Endothelial cell of umbilical vein (primary cell): ENCODE measurements around the gene TMEM50B. TPM values are rescaled to one million over a fixed set of nuclear protein-coding genes. Genes with fewer than 3 reads are reported as not detected.

Experiments
- BruUV-seq: library from RNA; stranded (reverse); fragments of 400-500 nt; replicated peaks from 2 replicates; lab custom pipeline; 2021; lab: Mats Ljungman, UMichigan
- CTCF ChIA-PET: fragments of 300-600, 350-600 bp; sonication (Branson Sonifier 250); formaldehyde crosslinking; loops from one replicate; lab custom pipeline; 2021; ENCODE audit warnings: antibody characterized with exemption, inconsistent platforms; lab: Charles Lee
- POLR2A ChIA-PET: fragments of 300-600, 350-600 bp; sonication (Branson Sonifier 250); formaldehyde crosslinking; loops from one replicate; lab custom pipeline; 2021; ENCODE audit warnings: antibody characterized with exemption, inconsistent platforms; lab: Charles Lee
- DNase-seq: peaks from one replicate; pipeline ENCODE4 v3.0.0-alpha.2; 2011; ENCODE audit warnings: low read depth, low spot score
- FAIRE-seq: peaks from 2 replicates; lab custom pipeline; 2011; peaks lifted over from hg19 to GRCh38; lab: Jason Lieb, UNC
- H2AFZ ChIP-seq: 2 replicates; pipeline ENCODE4 v1.6.0; 2012; ENCODE audit warnings: low read depth, low read length, control low read depth, inconsistent platforms
- H3K27ac ChIP-seq: 2 replicates; pipeline ENCODE4 v1.5.1; 2011; ENCODE audit warnings: low read depth, mild to moderate bottlenecking, control low read depth, low read length, moderate library complexity; ENCODE audit not compliant: insufficient read depth
- H3K27me3 ChIP-seq, 2 experiments: 2 replicates each; pipeline versions ENCODE4 v1.6.0 to v1.6.1; 2011; ENCODE audit warnings: low read length in 2 of 2, mixed read lengths in 1 of 2; ENCODE audit not compliant: control insufficient read depth in 2 of 2, insufficient read depth in 2 of 2
- H3K36me3 ChIP-seq, 2 experiments: 2 replicates in 1 of 2; 3 replicates in 1 of 2; pipeline ENCODE4 v1.5.1; 2011; ENCODE audit warnings: low read length in 2 of 2, mild to moderate bottlenecking in 1 of 2, moderate library complexity in 1 of 2; ENCODE audit not compliant: control insufficient read depth in 2 of 2, insufficient read depth in 2 of 2; ENCODE audit errors: extremely low read depth in 1 of 2
- H3K4me1 ChIP-seq: 3 replicates; pipeline ENCODE4 v1.5.1; 2011; ENCODE audit warnings: mild to moderate bottlenecking, low read length; ENCODE audit not compliant: control insufficient read depth, insufficient read depth; ENCODE audit errors: extremely low read depth
- H3K4me2 ChIP-seq: 2 replicates; pipeline ENCODE4 v1.6.1; 2011; ENCODE audit warnings: low read length, control low read depth, mixed read lengths; ENCODE audit not compliant: insufficient read depth
- H3K4me3 ChIP-seq, 3 experiments: fragments of 200-600 bp in 1 of 3; sonication (generic), shearing (Covaris generic) in 1 of 3; replicated peaks in 1 of 3; 2 replicates each; pipeline ENCODE4 v1.5.1; 2011 to 2016; ENCODE audit warnings: control low read depth in 3 of 3, low read length in 3 of 3, mild to moderate bottlenecking in 2 of 3, inconsistent platforms in 1 of 3, low read depth in 1 of 3, moderate library complexity in 1 of 3; ENCODE audit not compliant: insufficient read depth in 1 of 3
- H3K79me2 ChIP-seq: 2 replicates; pipeline ENCODE4 v1.6.0; 2012; ENCODE audit warnings: low read length, inconsistent platforms; ENCODE audit not compliant: control insufficient read depth, insufficient read depth
- H3K9ac ChIP-seq: replicated peaks from 2 replicates; pipeline ENCODE3; 2011; ENCODE audit warnings: low read length, control low read depth; ENCODE audit not compliant: insufficient read depth; ENCODE audit errors: extremely low read depth
- H3K9me1 ChIP-seq: replicated peaks from 3 replicates; pipeline ENCODE4 v1.6.0; 2011; ENCODE audit warnings: mild to moderate bottlenecking, low read length; ENCODE audit not compliant: control insufficient read depth, insufficient read depth; ENCODE audit errors: extremely low read depth
- H3K9me3 ChIP-seq: replicated peaks from 2 replicates; pipeline ENCODE4 v1.5.1; 2012; ENCODE audit warnings: low read length, inconsistent platforms; ENCODE audit not compliant: control insufficient read depth, insufficient read depth
- H4K20me1 ChIP-seq: replicated peaks from 2 replicates; pipeline ENCODE3; 2011; ENCODE audit warnings: mild to moderate bottlenecking, low read length; ENCODE audit not compliant: control insufficient read depth, insufficient read depth; ENCODE audit errors: extremely low read depth
- EZH2 ChIP-seq: IDR thresholded peaks from 2 replicates; pipeline ENCODE4 v1.6.1; 2012; ENCODE audit warnings: borderline replicate concordance, low read depth, mild to moderate bottlenecking, moderate library complexity, low read length, inconsistent platforms; ENCODE audit not compliant: severe bottlenecking
- FOS ChIP-seq: IDR thresholded peaks from 2 replicates; pipeline ENCODE4 v1.6.1; 2011; ENCODE audit warnings: mild to moderate bottlenecking, low read length, moderate library complexity, borderline replicate concordance; ENCODE audit not compliant: insufficient read depth
- GATA2 ChIP-seq: IDR thresholded peaks from 2 replicates; pipeline ENCODE4 v1.7.0; 2011; ENCODE audit warnings: low read depth, mild to moderate bottlenecking, moderate library complexity, mixed read lengths, low read length; ENCODE audit not compliant: insufficient read length, insufficient read depth
- JUN ChIP-seq: IDR thresholded peaks from 2 replicates; pipeline ENCODE4 v1.6.1; 2011; ENCODE audit warnings: borderline replicate concordance, low read depth; ENCODE audit not compliant: insufficient read length, insufficient read depth
- MYC ChIP-seq: IDR thresholded peaks from one replicate; pipeline ENCODE4 v1.6.1; 2011; ENCODE audit warnings: mild to moderate bottlenecking, low read depth, low read length
- POLR2A ChIP-seq: IDR thresholded peaks from 2 replicates; pipeline ENCODE4 v1.6.1; 2012; ENCODE audit warnings: low read depth, mild to moderate bottlenecking, control low read depth, low read length
- POLR2AphosphoS5 ChIP-seq: IDR thresholded peaks from 2 replicates; pipeline ENCODE4 v1.6.1; 2012; ENCODE audit warnings: low read depth, mild to moderate bottlenecking, control low read depth, low read length, moderate library complexity; ENCODE audit not compliant: insufficient read depth
- dilution Hi-C: fragments of 300-500 bp; cut with MboI; formaldehyde crosslinking; loops from one replicate; pipeline ENCODE4 v1.15.0; 2019; ENCODE audit warnings: low sequenced_read_pairs; ENCODE audit not compliant: extremely low pct_ligation_motif_present
- intact Hi-C: fragments of 100-400 bp; cut with micrococcal nuclease; formaldehyde crosslinking; loops from one replicate; pipeline ENCODE4 v1.10.0; 2022
- polyA plus RNA-seq, 4 experiments: library from polyadenylated mRNA; depleted of rRNA in 3 of 4; stranded (reverse) in 3 of 4; unstranded in 1 of 4; fragments of >200 nt; gene quantifications; 2 replicates each; pipeline versions ENCODE4 v1.2.1 to v1.2.3, GENCODE V29; 2011 to 2012; ENCODE audit warnings: missing spikeins in 1 of 4
- total RNA-seq: library from RNA; stranded (reverse); gene quantifications from 2 replicates; pipeline ENCODE4 v1.2.3, GENCODE V29; 2021
- TF ChIP-seq, protein P1 (sequence below): IDR thresholded peaks from 2 replicates; pipeline ENCODE4 v1.6.1; 2011; ENCODE audit not compliant: insufficient read depth, insufficient read length
- TF ChIP-seq, protein P2 (sequence below), 2 donors: IDR thresholded peaks; 1 replicate in 1 of 2; 2 replicates in 1 of 2; pipeline ENCODE4 v1.5.1; 2011; ENCODE audit warnings: low read length in 2 of 2, mild to moderate bottlenecking in 2 of 2, moderate library complexity in 2 of 2, control low read depth in 1 of 2, inconsistent platforms in 1 of 2, low read depth in 1 of 2; ENCODE audit not compliant: insufficient read depth in 1 of 2; ENCODE audit errors: extremely low read depth in 1 of 2

Gene TMEM50B
- total and polyA plus RNA-seq, 2 donors (not counting 3 experiments of a cell fraction or from before 2014, with no cell fraction given), result 25.1 to 29.3 TPM

DNA sequence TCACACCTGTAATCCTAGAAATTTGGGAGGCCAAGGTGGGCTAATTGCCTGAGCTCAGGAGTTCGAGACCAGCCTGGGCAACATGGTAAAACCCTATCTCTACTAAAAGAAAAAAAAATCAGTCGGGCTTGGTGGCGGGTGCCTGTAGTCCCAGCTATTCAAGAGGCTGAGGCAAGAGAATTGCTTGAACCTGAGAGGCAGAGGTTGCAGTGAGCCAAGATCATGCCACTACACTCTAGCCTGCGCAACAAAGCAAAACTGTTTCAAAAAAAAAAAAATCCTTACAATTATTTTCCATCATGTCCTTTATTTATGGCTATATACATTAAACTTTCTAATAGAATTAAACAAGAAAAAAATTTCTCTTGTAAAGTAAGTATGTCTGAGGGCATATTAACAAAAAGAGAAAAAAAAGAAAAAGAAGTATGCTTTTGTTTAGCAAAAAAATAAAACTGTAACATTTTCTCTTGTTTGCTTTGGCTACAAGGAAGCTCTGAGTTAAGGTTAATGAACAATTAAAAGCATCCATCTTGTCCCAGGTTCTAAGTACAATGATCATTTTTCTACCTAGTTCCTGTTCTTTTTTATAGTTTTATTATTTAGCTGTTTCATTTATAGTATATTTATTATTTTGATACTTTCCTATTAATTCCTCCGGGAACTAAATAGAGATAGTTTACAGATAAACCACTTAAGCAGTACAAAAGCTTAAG is 18.1 kb downstream of the TMEM50B start:
- no peak for FAIRE-seq
- Histone ChIP-seq H3K9me3 (no peaks in the 10 kb centered on the region), H3K27me3 (no peaks in the 10 kb centered on the region), H3K9me1 (no peaks in the 10 kb centered on the region), H3K4me2 (no peak overlapping the region), H3K4me3 (no peak overlapping the region), H3K9ac (no peak overlapping the region), H3K79me2 (no peaks in the 10 kb centered on the region), H2AFZ (no peak overlapping the region), H3K4me1 (no peaks in the 10 kb centered on the region), H3K27ac (no peak overlapping the region), H4K20me1 (no peaks in the 10 kb centered on the region), H3K36me3 (peaks cover 0 to 2% of the 10 kb centered on the region in 2 experiments)
- no peak for DNase-seq
- intact Hi-C loops (no loop called here), dilution Hi-C loops (no loop called here)
- TF ChIP-seq MYC (no peak), JUN (no peak), FOS (no peak), POLR2AphosphoS5 (no peak), GATA2 (no peak), POLR2A (no peak), EZH2 (no peak)
- TF ChIP-seq, protein P1, sequence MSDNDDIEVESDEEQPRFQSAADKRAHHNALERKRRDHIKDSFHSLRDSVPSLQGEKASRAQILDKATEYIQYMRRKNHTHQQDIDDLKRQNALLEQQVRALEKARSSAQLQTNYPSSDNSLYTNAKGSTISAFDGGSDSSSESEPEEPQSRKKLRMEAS, result no peak
- TF ChIP-seq, protein P2, sequence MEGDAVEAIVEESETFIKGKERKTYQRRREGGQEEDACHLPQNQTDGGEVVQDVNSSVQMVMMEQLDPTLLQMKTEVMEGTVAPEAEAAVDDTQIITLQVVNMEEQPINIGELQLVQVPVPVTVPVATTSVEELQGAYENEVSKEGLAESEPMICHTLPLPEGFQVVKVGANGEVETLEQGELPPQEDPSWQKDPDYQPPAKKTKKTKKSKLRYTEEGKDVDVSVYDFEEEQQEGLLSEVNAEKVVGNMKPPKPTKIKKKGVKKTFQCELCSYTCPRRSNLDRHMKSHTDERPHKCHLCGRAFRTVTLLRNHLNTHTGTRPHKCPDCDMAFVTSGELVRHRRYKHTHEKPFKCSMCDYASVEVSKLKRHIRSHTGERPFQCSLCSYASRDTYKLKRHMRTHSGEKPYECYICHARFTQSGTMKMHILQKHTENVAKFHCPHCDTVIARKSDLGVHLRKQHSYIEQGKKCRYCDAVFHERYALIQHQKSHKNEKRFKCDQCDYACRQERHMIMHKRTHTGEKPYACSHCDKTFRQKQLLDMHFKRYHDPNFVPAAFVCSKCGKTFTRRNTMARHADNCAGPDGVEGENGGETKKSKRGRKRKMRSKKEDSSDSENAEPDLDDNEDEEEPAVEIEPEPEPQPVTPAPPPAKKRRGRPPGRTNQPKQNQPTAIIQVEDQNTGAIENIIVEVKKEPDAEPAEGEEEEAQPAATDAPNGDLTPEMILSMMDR (IDR thresholded peaks at IDR 0.05; ENCODE audit: extremely low read depth in 1 of 2, insufficient read depth in 1 of 2, low read depth in 1 of 2, low read length in 2 of 2), result no peak
- ChIA-PET POLR2A (interaction anchor here (0.6 to 1.3 kb wide), 2 partner anchors 9 to 12 kb away, joined by 4 to 7 read pairs; no protein-coding TSS in a partner anchor), CTCF (interaction anchor here (0.5 to 1.7 kb wide), 7 partner anchors 9 to 265 kb away, joined by 3 to 9 read pairs (median 4); no protein-coding TSS in a partner anchor)
- BruUV-seq, result no TSS peak
